Endothelial cell of hepatic sinusoid (primary cell): ENCODE results near the gene ADAMTS1.

Experiments used
- in situ Hi-C: cut with HindIII; loops from 2 replicates; pipeline ENCODE4 v1.10.0; 2017; ENCODE audit warnings: low sequenced_read_pairs

Gene ADAMTS1

GRCh38 chr21:26790296-26790695 is 54.9 kb downstream of the ADAMTS1 start:
- in situ Hi-C loops = no loop called here

- in situ Hi-C loops = no loop called here
These were observed 56.4 kb downstream of the ADAMTS1 start for GRCh38 chr21:26788790-26789189.
